Measurements from ENCODE around the gene NAA50. TPM values are rescaled to one million over a fixed set of nuclear protein-coding genes. Genes with fewer than 3 reads are reported as not detected.

NAA50 gene
- total and polyA plus RNA-seq, 2 experiments from 2014 or later = 103 to 260 TPM

DNA sequence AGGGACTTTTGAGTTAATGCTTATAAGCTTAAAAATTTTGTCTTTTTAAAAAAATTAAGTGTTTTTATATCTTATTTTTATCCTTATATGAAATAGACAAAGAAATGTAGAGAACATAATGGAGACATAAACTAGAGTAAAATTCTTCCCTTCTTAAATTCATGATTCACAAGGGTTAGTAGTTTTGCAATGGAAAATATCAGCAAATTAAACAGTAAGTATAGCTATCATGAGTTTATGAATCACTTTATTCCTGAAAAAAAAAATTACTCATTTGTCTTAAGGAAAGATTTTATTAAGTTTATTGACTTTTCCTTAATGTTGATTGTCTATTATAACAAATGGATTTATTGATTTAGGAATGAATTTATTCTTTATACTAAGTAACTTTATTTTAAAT lies 5.1 kb upstream of the NAA50 start:
- Histone ChIP-seq H3K27ac (ENCODE audit: low read depth) (no peak overlapping the region), H3K4me1 (ENCODE audit: insufficient read depth) (peaks cover 19% of the 10 kb centered on the region), H3K4me3 (no peak overlapping the region), H2AFZ (no peak overlapping the region), H3K9me2 (ENCODE audit: insufficient read depth) (no peaks in the 10 kb centered on the region), H3K4me2 (no peak overlapping the region), H3K36me3 (ENCODE audit: insufficient read depth) (no peaks in the 10 kb centered on the region), H4K20me1 (replicated peaks; ENCODE audit: insufficient read depth) (no peaks in the 10 kb centered on the region), H3K27me3 (ENCODE audit: insufficient read depth) (no peaks in the 10 kb centered on the region), H3K79me2 (replicated peaks; ENCODE audit: insufficient read depth) (peaks cover 74% of the 10 kb centered on the region), H3F3A (replicated peaks; ENCODE audit: low read depth) (no peaks in the 10 kb centered on the region)
- peaks cover 7% of the 10 kb centered on the region for H3K27me3 Mint-ChIP-seq (ENCODE audit: insufficient read depth, low read depth, poor library complexity)
- no peak overlapping the region for H3K4me3 Mint-ChIP-seq
- peaks cover 26% of the 10 kb centered on the region for H3K4me1 Mint-ChIP-seq
- no peak for ATAC-seq
- H3K27ac Mint-ChIP-seq = no peak overlapping the region
- DNase-seq (ENCODE audit: low spot score) = no peak
- peaks cover 7% of the 10 kb centered on the region for H3K36me3 Mint-ChIP-seq (ENCODE audit: low read depth)
- peaks cover 6% of the 10 kb centered on the region for H3K9me3 Mint-ChIP-seq
- TF ChIP-seq JUNB (IDR thresholded peaks at IDR 0.05; ENCODE audit: unreplicated experiment) (no peak), NANOG (IDR thresholded peaks at IDR 0.05; ENCODE audit: borderline replicate concordance) (no peak), ZNF331 (CRISPR knock-in tag; IDR thresholded peaks at IDR 0.05; ENCODE audit: low read depth) (no peak), CTCF (conservative IDR thresholded peaks at IDR 0.05; ENCODE audit: low read depth in 2 of 2) (no peak), ZNF462 (CRISPR knock-in tag; IDR thresholded peaks at IDR 0.05) (no peak)

All from GM23338 (cell line).